GM21423 (cell line): ENCODE results near the gene GRHPR.
A peak's percentile ranks its signal among the peaks of the same experiment; 100 is the strongest.

Experiments
- ATAC-seq: cut with Tn5 transposase; IDR thresholded peaks from one replicate; pipeline ENCODE4 v1.9.1; 2021; ENCODE audit warnings: mild to moderate bottlenecking, moderate library complexity; ENCODE audit not compliant: unreplicated experiment

The GRHPR gene

DNA sequence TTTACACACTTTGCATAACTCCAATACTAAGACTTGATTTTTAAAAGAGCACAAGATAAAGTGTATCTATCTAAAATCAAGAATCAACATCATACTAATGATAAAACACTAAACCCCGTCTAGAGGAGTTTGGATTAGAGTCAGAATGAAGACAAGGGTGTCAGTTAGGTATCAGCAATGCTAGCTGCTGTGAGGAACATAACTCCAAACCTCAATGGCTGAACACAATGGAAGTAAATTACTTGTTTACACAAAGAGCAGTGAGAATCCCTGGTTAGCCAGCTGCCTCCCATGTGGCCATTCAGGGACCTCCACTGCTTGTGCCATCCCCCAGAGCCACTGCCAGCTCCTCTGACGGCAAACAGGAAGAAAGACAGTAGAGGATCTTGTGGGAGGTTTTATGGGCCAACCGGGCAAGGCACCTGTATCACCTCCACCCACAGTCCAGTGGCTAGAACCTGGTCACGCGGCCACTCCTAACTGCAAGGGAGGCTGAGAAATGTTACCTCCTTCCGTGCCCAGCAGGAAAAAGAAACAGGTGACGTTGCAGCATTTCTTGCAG lies 24.0 kb upstream of the GRHPR start:
- ATAC-seq: no peak

DNA sequence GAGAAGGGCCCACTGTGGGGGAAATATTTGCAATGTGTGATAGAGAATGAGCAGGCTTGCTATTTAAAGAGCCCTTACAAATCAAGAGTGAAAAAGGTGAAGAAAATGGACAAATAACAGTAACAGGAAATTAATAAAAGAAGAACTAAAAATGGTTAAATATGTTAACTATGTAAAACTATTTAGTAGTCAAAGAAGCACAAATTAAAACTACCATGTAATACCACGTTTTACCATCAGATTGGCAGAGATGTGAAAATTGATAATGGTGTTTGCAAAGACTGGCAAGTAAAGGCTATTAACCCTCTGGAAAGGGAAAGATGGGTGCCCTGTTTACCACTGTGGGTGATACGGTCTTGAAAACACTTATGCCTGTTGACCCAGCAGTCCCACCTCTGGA lies 23.2 kb upstream of the GRHPR start:
- ATAC-seq: no peak

DNA sequence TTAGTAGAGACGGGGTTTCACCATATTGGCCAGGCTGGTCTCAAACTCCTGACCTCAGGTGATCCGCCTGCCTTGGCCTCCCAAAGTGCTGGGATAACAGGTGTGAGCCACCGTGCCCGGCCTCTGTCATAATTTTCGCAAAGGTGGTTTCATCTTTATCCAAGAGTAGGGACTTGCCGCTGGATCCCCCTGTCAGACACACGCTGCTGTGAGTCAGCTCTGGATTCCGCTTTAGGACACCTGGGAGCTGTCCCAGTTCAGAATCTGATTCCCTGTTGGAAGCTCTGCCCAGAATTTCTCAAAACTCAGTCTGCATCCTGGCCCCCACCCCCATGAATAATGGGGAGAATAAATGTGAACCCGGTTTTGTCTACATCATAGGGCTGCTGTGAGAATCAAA lies 17.9 kb upstream of the GRHPR start:
- ATAC-seq: no peak

DNA sequence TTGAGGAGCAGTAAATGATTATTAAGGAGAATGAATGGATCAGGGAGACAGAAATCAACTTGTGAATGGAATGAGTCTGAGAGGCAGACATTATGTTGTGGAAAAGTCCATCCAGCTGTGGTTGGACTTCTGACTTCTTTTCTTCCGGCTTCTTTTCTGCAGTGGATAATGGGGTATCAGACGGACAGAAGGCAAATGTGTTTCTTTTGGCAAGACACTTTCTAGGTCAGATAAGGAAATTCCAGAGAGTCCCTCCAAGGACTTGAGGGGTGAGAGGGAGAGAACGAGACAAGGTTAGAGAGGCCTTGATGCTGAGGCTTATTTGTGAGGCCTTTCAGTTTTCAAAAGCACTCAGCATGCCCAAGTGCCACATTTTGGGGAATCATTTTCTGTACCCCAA lies 17.1 kb upstream of the GRHPR start:
- ATAC-seq: no peak

DNA sequence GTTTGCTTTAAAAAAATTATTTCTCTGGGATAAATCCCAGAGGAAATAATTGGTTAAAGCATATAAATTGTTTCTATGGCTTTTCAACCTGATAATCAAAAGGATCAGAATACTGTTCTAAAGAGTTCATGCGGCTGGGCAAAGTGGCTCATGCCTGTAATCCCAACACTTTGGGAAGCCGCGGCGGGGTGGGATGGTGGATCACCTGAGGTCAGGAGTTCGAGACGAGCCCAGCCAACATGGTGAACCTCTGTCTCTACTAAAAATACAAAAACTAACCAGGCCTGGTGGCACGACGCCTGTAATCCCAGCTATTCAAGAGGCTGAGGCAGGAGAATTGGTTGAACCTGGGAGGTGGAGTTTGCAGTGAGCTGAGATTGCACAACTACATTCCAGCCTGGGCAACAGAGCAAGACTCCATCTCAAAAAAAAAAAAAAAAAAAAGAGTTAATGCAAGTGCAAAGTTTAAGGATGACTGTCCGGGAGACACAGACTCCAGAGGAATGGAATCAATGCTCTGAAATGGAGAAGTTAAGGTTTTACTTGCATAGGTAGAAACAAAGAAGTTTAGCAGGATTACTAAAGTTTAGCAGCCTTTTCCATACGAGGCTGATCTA lies 16.6 kb upstream of the GRHPR start:
- ATAC-seq: no peak

DNA sequence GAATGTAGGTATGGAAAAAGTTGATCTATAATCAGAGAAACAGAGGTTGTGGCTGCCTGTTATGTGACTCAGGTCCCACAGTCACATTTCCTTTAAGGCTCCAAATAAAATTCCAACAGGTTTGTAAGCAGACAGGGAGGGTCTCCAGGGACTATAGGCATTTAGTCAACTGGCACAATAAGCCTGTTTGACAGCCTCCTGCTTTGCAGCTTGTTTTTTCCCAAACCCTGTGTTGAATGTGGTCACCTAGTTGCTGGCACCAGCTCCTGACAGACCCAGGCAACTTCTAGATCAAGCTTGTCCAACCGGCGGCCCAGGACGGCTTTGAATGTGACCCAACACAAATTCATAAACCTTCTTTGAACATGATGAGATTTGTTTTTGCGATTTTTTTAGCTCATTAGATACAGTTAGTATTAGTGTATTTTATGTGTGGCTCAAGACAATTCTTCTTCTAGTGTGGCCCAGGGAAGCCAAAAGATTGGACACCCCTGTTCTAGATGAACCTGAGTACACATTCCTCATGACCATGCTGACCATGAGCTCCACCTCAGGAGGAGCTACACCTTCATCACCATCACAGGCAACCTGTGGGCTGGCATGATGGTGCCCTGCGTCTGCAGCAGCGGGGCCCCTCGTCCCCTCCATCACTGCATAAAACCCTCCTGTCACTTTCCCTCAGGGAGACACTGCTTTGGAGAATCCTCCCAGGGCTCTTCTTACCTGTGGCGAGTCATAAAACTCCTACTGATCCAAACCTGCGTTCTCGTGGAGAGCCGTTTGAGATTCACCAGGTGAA lies 15.7 kb upstream of the GRHPR start:
- no peak for ATAC-seq

DNA sequence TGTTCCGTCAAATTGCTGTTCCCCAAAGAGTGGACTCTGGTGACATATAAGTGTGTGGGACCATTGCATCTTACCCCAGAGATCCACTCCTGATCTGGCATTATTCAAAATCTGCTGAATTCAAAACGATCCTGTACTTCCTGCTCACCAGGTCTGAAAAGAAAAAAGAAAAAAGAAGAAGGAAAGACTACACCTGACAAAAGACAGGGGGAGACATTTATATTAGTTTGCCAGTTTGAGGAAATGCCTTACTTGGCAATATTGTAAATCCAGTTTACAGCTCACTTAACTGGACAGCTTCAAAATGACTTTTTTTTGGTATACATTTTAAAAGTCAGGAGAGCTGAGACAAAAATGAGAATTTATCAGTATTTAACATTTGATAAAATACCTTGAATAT lies 15.0 kb upstream of the GRHPR start:
- no peak for ATAC-seq

DNA sequence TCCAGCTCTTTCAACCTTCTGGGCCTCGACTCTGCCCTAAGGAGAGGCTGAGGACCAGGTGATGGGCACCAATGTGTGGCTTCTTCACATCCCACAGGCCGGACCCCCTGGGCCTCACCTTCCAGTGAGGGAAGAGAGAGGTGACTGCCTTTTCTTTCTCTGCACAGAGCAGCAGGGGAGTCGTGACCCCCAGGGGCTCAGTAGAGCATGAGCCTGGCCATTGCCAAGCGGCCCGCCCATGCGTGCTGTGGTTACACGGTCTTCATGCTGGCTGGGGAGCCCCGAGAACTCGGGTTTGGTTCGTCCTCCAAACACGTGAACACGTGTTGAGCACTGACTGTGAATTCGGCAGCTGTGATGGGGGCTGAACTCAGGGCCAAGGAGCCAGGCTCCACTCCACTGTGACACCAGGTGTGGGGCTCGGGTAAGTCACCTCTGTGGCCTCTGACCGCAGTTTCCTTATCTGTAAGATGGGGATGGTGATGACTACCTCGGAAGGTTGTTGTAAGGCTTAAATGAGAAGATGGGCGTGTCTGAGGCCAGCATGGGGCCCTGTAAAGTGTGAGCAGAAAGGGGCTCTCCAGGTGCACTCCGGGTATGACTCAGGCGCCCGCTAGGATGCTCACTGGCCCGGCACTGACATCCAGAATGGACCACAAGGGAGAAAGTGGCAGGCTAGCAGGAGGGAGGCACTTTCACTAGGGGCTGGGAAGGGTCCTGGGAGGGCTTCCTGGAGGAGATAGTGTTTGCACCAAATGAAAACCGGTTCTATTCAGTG lies 13.4 kb upstream of the GRHPR start:
- ATAC-seq: peak; percentile 87

DNA sequence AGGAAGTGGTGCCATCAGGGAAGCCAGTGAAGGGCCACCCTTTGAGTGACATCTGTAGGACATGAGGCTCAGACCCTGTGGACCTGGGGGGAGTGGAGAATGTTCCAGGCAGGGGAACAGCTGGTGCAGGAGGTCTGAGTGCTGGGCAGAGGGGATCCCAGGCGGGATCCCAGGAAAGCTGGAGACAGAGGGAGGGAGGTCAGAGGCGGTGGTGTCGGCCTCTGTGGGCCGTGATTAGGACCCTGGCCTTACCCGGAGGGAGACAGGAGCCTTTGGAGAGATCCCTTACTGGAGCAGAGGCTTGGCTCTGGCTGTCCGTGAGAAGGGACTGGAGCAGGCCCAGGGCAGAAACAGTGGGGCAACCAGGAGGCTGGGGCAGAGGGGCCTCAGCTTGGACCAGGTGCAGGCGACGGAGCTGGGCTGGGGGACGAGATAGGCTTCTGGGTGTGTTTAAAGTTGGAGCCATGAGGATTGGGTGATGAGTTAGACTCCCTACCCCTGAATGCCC lies 12.1 kb upstream of the GRHPR start:
- no peak for ATAC-seq

DNA sequence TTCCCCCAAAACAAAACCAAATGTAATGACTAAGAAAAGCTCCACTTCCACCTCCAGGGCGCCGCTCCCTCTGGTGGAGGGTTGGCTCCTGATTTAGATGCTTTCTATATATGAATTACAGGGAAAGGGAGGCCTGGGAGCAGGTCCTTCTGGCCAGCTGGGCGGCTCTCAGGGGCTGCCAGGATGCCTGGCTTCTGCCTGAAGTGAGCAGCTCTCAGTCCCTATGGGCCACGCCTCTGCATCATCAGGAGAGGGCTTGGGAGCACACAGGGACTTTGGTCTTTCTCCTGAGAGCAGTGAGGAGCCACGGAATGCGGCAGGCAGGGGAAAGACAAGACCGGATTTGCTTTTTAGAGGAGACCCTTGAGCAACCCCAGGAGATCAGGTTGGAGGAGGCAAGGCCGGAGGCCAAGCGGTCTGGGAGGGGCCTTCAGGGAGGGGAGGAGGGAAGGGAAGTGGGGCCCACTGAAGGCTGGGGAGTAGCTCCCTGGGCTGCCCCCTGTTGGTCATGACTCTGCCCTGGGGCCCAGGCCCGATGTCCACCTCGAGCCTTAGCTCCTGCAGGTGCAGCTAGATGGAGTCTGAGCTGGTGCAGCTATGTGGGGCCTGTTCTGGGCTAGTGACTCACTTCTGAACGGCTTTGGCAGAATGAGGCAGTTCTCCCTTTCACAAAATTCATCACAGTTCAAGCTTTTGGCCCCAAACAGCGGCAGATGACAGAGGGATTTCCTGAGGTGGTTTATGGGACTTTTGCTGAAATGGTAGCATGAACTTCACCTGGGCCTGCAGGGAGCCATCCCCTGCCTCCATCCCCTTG lies 11.3 kb upstream of the GRHPR start:
- ATAC-seq: peak; percentile 19

DNA sequence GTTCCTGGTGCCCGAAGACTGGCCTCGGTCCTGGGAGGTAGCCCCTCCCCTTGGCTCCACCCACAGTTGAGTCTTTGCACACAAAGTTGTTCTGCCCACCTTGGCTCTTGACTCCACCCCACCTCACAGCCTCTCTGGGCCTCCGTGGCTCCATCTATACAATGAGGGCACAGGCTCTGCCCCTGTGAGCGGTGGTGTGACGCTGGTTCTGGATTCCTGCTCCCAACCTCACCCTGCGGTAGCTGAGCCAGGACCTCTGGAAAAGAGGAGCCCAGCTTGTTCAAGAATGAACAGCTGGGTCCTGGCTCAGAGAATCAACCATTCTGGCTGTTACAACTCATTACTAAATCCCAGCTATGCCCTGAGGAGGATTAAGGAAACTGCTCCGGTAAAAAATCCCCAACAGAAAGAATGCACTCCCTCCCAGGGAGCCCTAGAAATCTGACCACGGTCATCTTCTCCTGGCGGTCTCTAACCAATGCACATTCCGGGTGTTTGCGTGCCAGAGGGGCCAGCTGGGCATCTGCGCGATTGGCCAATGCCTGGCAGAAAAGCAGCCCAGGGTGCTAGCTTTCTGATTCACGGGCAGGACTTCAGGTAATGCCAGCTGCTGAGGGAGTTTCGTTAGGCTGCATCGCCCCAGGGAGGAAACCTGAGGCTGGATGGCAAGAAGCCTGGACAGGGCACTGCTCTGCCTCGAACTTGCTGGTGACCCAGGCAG lies 9.9 kb upstream of the GRHPR start:
- no peak for ATAC-seq

DNA sequence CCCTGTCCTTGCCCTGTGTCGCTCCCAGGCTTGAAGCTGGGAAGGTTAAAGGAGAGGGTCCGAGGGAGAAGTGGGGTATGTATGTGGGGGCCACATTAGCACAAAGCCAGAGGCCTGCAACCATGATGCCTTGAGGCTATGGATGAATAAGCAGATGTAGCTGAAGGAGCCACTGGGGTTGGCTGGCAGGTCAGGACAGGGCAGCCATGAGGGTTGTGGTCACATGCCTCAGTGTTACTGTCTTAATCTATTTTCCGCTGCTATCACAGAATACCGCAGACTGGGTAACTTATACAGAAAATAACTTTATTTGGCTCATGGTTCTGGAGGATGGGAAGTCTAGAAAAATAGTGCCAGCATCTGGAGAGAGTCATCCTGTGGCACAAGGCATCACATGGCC lies 9.2 kb upstream of the GRHPR start:
- ATAC-seq: no peak

DNA sequence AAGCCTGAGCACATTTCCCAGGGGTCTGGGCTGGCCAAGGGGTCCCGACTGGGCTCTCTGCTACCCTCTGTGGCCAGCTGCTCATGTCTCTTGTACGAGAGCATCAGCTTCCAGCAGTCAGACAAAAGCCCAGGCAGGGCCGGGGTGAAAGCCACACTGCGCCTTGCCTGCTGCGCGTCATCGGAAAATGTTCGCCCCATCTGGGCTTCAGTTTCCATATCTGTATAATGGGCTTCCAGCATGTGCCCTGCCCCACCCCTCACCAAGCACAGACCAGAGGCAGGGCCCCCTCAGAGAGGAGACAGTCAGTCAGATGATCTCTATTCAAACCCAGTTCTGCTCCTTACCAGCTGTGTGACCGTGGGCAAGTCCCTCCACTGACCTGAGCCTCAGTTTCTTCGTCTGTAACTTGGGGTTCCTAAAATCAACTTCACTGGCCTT lies 8.0 kb upstream of the GRHPR start:
- ATAC-seq: no peak

DNA sequence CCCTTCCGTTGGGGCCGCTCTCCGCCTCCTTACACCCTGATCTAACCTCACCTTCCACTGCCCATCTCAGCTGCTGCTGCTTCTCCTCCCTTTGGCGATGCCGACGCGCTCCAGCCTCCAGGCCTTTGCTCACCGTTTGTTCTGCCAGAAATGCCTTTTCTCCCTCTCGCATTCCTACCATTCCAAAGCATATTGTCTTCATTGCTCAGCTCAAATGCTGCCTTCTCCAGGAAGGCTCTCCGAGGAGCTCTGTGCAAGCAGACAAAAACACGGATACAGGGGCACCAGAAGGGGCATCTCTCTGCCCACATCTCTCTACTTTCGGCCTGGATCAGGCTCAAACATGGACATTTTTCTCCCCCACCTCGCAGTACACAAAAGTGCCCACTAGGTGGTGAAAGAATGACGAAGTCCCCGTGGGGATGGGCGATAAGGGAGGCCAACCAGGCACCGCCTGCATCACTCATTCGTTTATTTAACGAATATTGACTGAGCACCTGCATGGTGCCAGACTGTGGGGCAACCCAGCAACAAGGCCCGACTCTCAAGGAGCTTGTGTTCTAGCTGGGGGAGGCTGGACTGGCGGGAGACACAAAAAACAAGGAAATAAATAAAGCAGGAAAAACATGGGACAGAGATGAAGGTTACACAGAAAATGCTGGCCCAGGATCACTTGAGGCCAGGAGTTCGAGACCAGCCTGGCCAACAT lies 7.3 kb upstream of the GRHPR start:
- ATAC-seq: no peak

DNA sequence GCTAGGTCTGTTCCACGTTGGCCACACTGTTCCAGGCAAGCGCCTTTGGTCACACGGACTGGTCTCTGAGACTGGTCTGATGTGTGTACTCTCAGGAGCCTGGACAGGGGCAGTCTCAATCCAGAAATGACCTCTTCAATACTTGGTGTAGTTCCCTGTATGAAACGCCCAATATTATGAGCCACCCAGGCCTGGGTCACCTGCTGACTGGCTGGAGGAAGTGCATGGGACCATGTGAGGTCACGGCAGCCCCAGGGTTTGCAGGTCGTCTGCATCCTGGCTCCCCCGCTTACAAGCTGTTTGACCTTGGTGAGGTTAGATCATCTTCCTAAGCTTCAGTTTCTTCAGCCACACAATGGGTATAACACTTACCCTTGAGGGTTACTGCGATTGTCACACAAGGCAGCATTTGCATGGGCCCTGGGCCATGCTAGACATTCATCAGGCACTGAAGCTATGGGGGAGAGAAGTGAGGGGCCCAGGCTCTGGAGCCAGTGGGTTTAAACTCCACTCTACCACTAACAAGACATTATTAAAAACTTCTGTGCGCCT lies 5.2 kb upstream of the GRHPR start:
- ATAC-seq: no peak

DNA sequence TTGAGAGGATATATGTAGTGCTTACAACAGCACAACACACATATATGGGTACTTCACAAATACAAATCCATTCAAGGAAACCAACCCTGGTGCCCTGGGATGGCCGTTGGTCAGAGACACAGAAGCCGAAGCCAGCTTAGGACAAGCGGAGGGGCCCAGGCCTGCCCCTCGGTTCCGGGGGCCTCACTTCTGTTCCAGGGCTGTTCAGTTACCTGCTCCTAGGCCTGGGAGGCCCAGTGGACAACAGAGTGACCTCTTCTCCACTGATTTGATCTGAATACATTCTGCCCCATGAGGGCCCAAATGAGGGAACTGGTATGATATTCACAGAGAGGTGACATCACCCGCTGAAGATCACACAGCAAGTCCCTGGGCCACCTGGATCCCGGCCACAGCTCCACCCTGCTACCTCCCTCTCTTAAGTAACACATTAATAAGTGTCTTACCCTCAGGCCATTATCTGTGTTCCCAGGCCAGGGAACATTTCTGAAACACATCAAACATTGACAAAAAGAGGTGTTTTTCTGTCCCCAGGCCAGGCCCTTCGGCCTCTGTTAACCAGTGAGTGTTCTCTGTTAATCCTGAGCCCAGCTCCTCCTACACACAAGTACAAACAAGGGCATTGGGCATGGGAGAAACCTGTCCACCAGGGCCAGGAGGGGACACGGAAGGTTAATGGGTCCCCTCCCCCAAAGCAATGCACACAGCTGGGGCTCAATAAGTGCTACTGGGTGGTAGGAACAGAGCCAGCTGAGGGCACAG lies 4.5 kb upstream of the GRHPR start:
- ATAC-seq: no peak

DNA sequence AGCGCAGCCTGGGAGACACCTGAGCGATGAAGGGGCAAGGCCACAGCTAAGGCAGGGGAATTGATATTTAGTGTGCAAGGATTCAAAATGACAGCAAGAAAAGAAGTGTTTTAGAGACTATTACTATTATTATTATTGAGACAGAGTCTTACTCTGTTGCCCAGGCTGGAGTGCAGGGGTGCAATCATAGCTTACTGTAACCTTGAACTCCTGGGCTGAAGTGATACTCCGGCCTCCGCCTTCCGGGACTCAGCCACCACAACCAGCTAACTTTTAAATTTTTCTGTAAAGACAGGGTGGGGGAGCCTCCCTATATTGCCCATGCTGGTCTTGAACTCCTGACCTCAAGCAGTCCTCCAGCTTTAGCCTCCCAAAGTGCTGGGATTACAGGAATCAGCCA lies 3.3 kb upstream of the GRHPR start:
- ATAC-seq: no peak
